NCI-H460 (cell line): ENCODE results near the gene SYNPR. TPM values are rescaled to one million over a fixed set of nuclear protein-coding genes. Genes with fewer than 3 reads are reported as not detected.
"Not testable (repeated sequence)": the region's sequence is repeated elsewhere in the genome, so short reads cannot be mapped to it uniquely, and the experiment has no call there.

Experiments used
- DNase-seq: peaks from one replicate; pipeline ENCODE4 v3.0.0-alpha.2; 2016; ENCODE audit warnings: low read depth; ENCODE audit errors: extremely low read depth
- total RNA-seq: library from RNA; depleted of rRNA; stranded (reverse); fragments of >200 nt; shearing (Covaris generic); gene quantifications from 2 replicates; pipeline ENCODE4 v1.2.3, GENCODE V29; 2014

SYNPR gene
- total RNA-seq, 1 experiment from 2014 or later = not detected

GRCh38 chr3:63607716-63608115 is 329.6 kb downstream of the SYNPR start:
- no peak for DNase-seq

GRCh38 chr3:63609408-63609807 is 331.3 kb downstream of the SYNPR start:
- DNase-seq = no peak

GRCh38 chr3:63609834-63610233 is 331.7 kb downstream of the SYNPR start:
- no peak for DNase-seq

GRCh38 chr3:63611382-63611781 is 333.3 kb downstream of the SYNPR start:
- DNase-seq = no peak

GRCh38 chr3:63613561-63613960 is 335.5 kb downstream of the SYNPR start:
- no peak for DNase-seq

GRCh38 chr3:63617391-63617790 is 339.3 kb downstream of the SYNPR start:
- no peak for DNase-seq

- no peak for DNase-seq
These were observed 346.9 kb downstream of the SYNPR start for GRCh38 chr3:63624941-63625560.

GRCh38 chr3:63631670-63632069 is 353.6 kb downstream of the SYNPR start:
- DNase-seq = no peak

GRCh38 chr3:63635186-63635585 is 357.1 kb downstream of the SYNPR start:
- DNase-seq = no peak

GRCh38 chr3:63639806-63640205 is 361.7 kb downstream of the SYNPR start:
- DNase-seq = no peak

GRCh38 chr3:63642488-63642887 is 364.4 kb downstream of the SYNPR start:
- no peak for DNase-seq

- DNase-seq = no peak
These were observed 366.2 kb downstream of the SYNPR start for GRCh38 chr3:63644212-63644797.

GRCh38 chr3:63644928-63645781 is 367.0 kb downstream of the SYNPR start:
- not testable (repeated sequence) for DNase-seq

GRCh38 chr3:63652066-63652725 is 374.1 kb downstream of the SYNPR start, which contains the start of gene SNTN:
Gene SNTN (plus strand): TSS chr3:63652675. CDS start chr3:63652688, 13 bp downstream.
- DNase-seq = no peak

GRCh38 chr3:63654211-63654610 is 376.1 kb downstream of the SYNPR start:
- no peak for DNase-seq

- DNase-seq = no peak
These were observed 376.8 kb downstream of the SYNPR start for GRCh38 chr3:63654931-63655330.

GRCh38 chr3:63655519-63655918 is 377.4 kb downstream of the SYNPR start:
- no peak for DNase-seq

GRCh38 chr3:63656786-63657185 is 378.7 kb downstream of the SYNPR start:
- DNase-seq = no peak

- no peak for DNase-seq
These were observed 383.1 kb downstream of the SYNPR start for GRCh38 chr3:63661242-63661641.

- DNase-seq = no peak
These were observed 383.9 kb downstream of the SYNPR start for GRCh38 chr3:63662011-63662410.

GRCh38 chr3:63662500-63662899 is 384.4 kb downstream of the SYNPR start:
- no peak for DNase-seq
